Stimulated activated CD4-positive, alpha-beta T cell treated with anti-CD3 and anti-CD28 coated beads, Interleukin-2, amount 100 ng/mL, for 4 hours (primary cell): ENCODE results near the gene HSPBP1.

Source experiments
- DNase-seq: peaks from one replicate; pipeline ENCODE4 v3.0.0-alpha.2; 2020; ENCODE audit warnings: low read depth

The HSPBP1 gene

DNA sequence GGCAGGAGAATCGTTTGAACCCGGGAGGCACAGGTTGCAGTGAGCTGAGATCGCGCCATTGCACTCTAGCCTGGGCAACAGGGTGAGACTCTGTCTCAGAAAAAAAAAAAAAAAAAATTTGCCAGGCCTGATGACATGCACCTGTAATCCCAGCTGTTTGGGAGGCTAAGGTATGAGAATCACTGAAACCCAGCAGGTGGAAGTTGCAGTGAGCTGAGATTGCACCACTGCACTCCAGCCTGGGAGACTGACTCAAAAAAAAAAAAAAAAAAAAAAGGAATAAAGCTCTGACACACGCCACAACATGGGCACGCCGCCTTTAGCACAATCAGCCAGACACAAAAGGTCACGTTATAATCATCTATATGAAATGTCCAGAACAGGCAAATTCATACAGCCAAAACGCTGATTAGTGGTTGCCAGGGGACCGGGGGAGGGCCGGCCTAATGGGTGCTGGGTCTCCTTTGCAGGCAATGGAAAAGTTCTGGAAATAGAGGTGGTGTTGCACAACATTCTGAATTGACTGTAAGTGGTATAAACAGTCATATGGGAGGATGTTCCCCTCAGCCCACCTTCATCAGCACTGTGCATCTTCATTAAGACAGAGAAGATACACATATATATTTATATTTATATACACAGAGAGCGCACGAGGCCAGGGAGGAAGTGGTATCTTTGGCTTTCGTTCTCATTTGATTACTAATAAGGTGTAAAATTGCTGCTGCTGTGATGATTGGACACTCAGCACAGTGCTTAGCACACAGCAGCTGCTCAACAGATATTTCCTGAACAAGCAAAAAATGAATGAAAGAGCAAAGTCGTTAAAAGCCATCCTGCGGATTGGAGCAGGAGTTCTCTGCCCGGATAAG, 3.8 kb downstream of the HSPBP1 start:
- no peak for DNase-seq

GRCh38 chr19:55273978-55274707, 5.8 kb downstream of the HSPBP1 start:
- no peak for DNase-seq

DNA sequence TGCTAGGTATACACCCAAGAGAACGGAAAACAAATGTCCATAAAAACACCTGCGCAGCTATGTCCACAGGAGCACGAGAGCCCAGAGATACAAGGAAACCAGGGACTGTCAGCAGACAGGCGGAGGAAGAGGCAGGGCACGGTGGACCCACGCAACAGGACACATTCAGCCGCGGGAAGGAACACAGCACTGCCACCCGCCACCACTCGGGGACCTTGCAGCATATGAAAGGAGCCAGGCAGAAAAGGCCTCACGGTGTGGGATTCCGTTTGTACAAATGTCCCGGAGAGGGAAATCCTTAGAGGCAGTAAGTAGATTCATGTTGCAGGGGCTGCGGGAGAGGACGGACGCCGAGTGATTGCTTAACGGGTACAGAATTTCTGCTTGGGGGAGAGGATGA, 7.8 kb downstream of the HSPBP1 start:
- DNase-seq, result no peak

DNA sequence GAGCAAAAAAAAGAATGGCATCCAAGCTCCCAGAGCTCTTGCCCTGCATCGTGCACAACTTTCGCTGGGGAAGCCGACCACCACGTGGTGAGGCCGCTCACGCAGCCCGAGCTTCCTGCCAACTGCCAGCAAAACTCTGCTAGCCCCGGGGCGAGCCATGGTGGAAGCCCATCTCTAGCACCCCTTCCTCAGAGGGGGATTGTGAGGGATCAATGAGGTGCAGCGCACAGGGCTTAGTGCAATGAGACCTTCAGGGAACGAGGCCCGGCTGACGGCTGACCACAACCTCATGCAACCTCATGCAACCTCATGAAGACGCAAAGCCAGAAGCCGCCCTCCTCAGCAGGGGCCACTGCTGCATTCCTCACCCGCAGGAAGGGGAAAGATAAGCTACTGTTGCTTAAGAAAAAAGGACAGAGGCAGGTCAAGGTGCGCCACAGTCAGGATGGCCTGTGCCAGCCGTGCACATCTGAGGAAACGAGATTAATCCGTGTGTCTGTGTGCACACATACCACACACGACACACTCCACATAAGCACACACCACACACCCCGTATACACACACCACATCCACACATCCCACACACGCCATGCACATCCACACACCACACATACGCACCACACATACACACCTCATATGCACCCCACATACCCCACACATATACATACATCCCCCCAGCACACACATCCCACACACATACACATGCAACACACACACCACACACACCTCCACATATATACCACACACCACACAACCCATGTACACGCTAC, 9.6 kb downstream of the HSPBP1 start:
- DNase-seq, result no peak

- no peak for DNase-seq
These were observed 10.6 kb downstream of the HSPBP1 start for GRCh38 chr19:55269299-55269698.

- no peak for DNase-seq
These were observed 13.1 kb downstream of the HSPBP1 start for GRCh38 chr19:55266840-55267239.

DNA sequence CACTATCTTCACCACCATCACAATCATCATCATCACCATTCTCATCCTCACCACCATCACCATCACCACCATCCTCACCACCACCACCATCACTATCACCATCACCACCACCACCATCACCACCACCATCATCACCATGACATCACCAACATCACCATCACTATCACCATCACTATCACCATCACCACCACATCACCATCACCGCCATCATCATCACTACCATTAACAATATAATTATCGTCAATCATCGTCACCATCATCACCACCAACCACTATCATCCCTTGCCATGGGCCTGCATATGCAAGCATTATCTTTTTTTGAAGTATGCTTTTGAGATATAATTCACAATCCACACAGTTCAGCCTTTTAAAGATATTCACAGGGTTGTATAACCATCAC, 13.5 kb downstream of the HSPBP1 start:
- no peak for DNase-seq

DNA sequence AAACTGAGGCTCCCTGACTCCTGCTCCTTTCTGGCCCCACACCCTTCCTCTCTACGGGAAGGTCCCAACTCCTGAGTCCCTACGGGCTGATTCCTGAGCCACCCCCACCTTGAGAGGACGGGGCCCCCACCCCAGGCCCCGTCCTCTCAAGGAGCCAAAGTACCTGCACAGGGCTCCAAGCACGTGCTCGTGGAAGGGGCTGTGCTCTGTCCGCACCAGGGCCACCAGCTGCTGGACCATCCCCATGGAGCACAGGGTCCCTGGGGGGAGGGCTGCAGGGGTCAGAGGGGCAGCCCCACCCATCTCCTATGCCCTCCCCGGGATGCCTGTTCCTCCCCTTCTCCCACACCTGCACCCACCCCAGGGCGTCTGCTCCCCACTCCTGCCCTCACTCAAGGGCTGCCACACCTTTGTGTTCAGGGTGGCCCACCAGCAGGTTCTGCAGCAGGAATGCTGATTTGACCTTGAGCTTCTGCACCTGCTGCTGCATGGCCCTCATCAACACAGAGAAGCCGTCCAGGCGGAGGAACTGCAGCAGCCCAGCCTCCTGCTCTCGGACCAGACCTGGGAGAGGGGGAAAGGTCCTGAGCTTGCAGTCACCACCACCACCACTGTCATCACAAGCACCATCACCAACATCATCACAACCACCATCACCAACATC, 14.1 kb downstream of the HSPBP1 start:
- DNase-seq, result no peak

DNA sequence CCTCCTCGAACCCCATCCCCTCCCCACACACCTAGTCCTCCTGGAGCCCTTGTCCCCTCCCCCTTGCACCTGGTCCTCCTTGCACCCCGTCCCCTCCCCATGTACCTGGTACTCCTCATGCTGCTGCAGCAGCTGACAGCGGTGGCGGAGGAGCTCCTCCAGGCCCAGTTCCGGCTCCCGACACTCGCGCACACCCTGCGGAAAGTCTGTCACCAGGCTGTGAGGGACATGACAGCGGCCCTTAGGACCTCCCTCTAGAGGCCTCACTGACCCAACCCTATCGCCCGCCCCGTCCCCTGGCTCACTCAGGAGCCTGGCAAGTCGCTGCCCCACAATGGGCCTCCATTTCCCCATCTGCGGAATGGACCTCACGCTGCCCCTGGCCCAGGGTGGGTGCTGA, 14.7 kb downstream of the HSPBP1 start:
- no peak for DNase-seq

GRCh38 chr19:55264531-55264930, 15.4 kb downstream of the HSPBP1 start:
- no peak for DNase-seq

- DNase-seq, result no peak
These were observed 17.6 kb downstream of the HSPBP1 start for GRCh38 chr19:55262359-55262758.

- DNase-seq, result no peak
These were observed 18.2 kb downstream of the HSPBP1 start for GRCh38 chr19:55261671-55262126.

- DNase-seq, result no peak
These were observed 20.2 kb downstream of the HSPBP1 start for GRCh38 chr19:55259540-55260210.

GRCh38 chr19:55258828-55259539, 20.9 kb downstream of the HSPBP1 start, which contains the start of gene PPP6R1:
Gene PPP6R1, minus strand, starts transcription at chr19:55259017. Its CDS starts 11,914 bp downstream, at chr19:55247103.
- peak; percentile 88 for DNase-seq

GRCh38 chr19:55258476-55258827, 21.5 kb downstream of the HSPBP1 start:
- peak; percentile 27 for DNase-seq

- DNase-seq, result no peak
These were observed 22.2 kb downstream of the HSPBP1 start for GRCh38 chr19:55257461-55258420.

DNA sequence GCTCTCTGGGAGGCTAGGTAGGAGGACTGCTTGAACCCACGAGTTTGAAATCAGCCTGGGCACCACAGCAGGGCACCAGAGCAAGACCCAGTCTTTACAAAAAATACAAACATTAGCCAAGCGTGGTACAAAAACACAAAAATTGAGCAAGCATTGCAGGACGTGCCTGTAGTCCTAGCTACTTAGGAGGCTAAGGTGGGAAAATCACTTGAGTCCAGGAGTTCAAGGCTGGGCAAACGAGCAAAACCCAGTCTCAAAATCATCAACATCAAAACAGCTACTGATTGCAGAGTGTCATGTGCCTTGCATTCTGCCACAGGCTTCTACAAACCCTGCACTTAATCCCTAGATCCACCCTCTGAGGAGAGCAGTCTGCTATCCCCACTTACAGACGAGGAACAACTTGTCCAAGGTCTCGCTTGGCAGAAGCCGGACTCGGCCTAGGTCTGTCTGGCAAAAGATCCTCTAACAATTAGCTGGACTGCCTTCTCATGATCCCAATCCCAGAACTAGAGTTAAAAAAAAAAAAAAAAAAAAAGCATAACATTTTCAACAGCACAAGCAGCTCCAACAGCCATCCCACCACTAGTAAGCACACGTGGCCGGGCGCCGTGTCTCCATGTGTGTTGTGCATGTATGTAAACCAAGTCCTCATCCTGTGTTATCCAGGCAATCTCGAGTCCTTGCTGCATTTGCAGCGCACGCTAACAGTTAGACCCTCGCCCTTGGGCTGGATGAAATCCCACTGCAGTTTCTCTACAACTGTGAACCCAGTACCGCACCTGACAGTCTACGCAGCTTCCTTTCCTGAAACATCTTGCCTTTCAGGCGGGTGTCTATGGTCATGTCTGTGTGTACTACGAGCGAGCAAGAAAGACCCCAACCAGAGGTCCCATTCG, 23.1 kb downstream of the HSPBP1 start:
- no peak for DNase-seq

DNA sequence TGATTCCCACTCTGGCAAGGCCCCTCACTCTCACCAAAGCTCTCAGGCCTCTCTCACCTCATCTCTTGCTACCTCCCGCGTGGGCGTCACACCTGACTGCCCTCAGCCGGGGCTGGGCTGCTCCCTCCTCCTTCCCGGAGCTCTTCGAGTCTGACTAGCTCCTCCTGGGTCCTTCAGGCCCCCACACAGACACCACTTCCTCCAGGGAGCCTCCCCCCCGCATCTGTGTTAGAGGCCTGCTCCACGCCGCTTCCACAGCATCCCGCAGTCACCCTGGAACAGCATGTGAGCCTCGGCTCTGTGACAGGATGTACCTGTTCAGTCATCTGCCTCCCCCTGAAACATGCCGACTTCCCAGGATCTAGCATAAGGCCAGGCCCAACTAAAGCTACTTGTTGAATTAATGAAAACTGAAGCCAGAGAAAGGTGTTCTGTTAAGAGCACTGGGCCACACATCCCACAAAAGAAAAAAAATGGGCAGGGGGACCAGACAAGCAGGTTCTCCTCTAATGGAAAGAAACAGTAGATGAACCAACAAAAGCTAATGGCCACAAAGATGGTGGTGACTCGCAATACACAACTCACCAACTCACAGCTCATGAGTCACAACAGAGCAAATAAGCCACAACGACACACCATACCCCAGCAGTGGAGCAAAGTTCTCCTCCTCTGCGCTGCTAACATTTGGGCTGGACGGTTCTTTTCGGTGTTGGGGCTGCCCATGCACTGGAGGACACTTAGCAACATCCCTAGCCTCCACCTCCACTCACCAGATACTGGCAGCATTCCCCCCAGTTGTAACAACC, 24.1 kb downstream of the HSPBP1 start:
- peak; percentile 34 for DNase-seq
